ENCODE data around the gene SPDYE5. TPM values are rescaled to one million over a fixed set of nuclear protein-coding genes. Genes with fewer than 3 reads are reported as not detected.
A peak's percentile ranks its signal among the peaks of the same experiment; 100 is the strongest.
"Not testable (repeated sequence)": the region's sequence is repeated elsewhere in the genome, so short reads cannot be mapped to it uniquely, and the experiment has no call there.

Gene SPDYE5
- total RNA-seq, 1 experiment from 2014 or later, result not detected

DNA sequence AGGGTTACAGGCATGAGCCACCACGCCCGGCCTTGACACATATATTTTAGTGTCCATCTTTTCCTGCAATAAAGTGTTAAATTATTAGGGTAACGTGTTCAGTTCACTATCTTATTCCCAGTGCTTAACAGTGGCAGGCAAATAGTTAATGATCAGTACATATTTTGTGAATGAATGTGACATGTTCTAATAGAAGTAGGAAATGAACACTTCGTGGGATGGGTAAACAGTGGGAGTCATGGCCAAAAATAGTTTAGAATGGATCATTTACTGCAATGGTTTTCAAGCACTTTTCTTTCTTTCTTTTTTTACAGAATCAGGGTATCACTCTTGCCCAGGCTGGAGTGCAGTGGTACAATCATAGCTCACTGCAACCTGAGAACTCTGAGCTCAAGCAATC lies 22.0 kb upstream of the SPDYE5 start:
- ATAC-seq; DNase-seq (ENCODE audit: low read depth, low spot score); H3K4me1 ChIP-seq (ENCODE audit: control insufficient read depth in 1 of 2, insufficient read depth in 2 of 2, low read length in 2 of 2); H3K27ac ChIP-seq (ENCODE audit: low read depth, low read length); H3K9me3 ChIP-seq (ENCODE audit: control insufficient read depth in 1 of 2, insufficient read depth in 1 of 2, low read depth in 1 of 2, low read length in 2 of 2); H3K9me2 ChIP-seq (ENCODE audit: insufficient read depth); POLR2A ChIA-PET; BruUV-seq (replicated peaks); H3K36me3 ChIP-seq (ENCODE audit: control insufficient read depth in 1 of 2, insufficient read depth in 2 of 2, low read length in 2 of 2); intact Hi-C loops (cut with micrococcal nuclease); H2AFZ ChIP-seq (ENCODE audit: low read depth, low read length, poor library complexity, severe bottlenecking); H3K4me2 ChIP-seq (ENCODE audit: low read length); RAD21 ChIA-PET (ENCODE audit: low non-redundant PET in 1 of 2, low total read pairs in 2 of 2, uncharacterized antibody in 2 of 2, unreplicated experiment in 2 of 2); H3K27me3 ChIP-seq (ENCODE audit: insufficient read depth, low read length); H3K79me2 ChIP-seq (ENCODE audit: insufficient read depth, low read length); H4K20me1 ChIP-seq (ENCODE audit: insufficient read depth); H3K4me3 ChIP-seq (replicated peaks in 1 of 2; ENCODE audit: low read depth in 1 of 2, low read length in 2 of 2); H3K9ac ChIP-seq (ENCODE audit: low read length); CTCF ChIA-PET: not testable (repeated sequence)

DNA sequence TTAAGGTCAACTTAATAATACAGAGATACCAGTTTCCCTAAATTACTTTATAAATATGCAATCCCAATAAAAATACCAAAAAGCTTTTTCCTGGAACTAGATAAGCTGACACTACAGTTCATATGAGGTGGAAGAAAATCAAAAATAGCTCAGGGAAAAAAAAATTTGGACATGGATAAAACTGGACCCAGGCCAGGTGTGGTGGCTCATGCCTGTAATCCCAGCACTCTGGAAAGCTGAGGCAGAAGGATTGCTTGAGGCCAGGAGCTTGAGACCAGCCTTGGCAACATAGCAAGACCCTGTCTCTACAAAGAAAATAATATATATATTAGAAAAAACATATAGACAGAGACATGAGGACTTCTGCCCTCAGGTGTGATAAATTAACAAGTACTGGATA lies 14.7 kb upstream of the SPDYE5 start:
- RAD21 ChIA-PET (ENCODE audit: low non-redundant PET in 1 of 2, low total read pairs in 2 of 2, uncharacterized antibody in 2 of 2, unreplicated experiment in 2 of 2); H3K4me3 ChIP-seq (replicated peaks in 1 of 2; ENCODE audit: low read depth in 1 of 2, low read length in 2 of 2); H3K4me2 ChIP-seq (ENCODE audit: low read length); H3K9me2 ChIP-seq (ENCODE audit: insufficient read depth); H3K9me3 ChIP-seq (ENCODE audit: control insufficient read depth in 1 of 2, insufficient read depth in 1 of 2, low read depth in 1 of 2, low read length in 2 of 2); H3K27ac ChIP-seq (ENCODE audit: low read depth, low read length); H3K36me3 ChIP-seq (ENCODE audit: control insufficient read depth in 1 of 2, insufficient read depth in 2 of 2, low read length in 2 of 2); POLR2A ChIA-PET; H3K9ac ChIP-seq (ENCODE audit: low read length); H4K20me1 ChIP-seq (ENCODE audit: insufficient read depth); DNase-seq (ENCODE audit: low read depth, low spot score); H2AFZ ChIP-seq (ENCODE audit: low read depth, low read length, poor library complexity, severe bottlenecking); ATAC-seq; H3K27me3 ChIP-seq (ENCODE audit: insufficient read depth, low read length); intact Hi-C loops (cut with micrococcal nuclease); BruUV-seq (replicated peaks); CTCF ChIA-PET; H3K4me1 ChIP-seq (ENCODE audit: control insufficient read depth in 1 of 2, insufficient read depth in 2 of 2, low read length in 2 of 2): not testable (repeated sequence)
- H3K79me2 ChIP-seq (ENCODE audit: insufficient read depth, low read length), result peaks cover 15% of the 10 kb centered on the region

DNA sequence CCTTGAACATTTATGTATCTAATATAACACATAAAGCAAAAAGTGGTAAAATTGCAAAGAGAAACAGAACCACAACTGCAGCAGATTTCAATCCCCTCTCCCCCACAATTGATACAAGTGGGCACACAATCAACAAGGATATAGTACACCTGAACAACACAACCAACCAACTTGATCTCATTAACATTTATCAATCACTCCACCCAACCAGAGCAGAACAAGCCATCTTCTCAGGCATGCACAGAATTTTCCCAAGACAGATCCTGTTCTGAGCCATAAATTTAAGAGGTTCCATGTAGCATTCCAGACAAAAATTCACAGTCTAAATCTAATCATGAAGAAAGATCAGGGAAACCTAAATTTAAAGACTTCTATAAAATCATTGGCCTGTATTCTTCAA lies 11.8 kb upstream of the SPDYE5 start:
- H3K36me3 ChIP-seq (ENCODE audit: control insufficient read depth in 1 of 2, insufficient read depth in 2 of 2, low read length in 2 of 2); DNase-seq (ENCODE audit: low read depth, low spot score); RAD21 ChIA-PET (ENCODE audit: low non-redundant PET in 1 of 2, low total read pairs in 2 of 2, uncharacterized antibody in 2 of 2, unreplicated experiment in 2 of 2); H3K9ac ChIP-seq (ENCODE audit: low read length); CTCF ChIA-PET; BruUV-seq (replicated peaks); H2AFZ ChIP-seq (ENCODE audit: low read depth, low read length, poor library complexity, severe bottlenecking); H3K27me3 ChIP-seq (ENCODE audit: insufficient read depth, low read length); H3K4me1 ChIP-seq (ENCODE audit: control insufficient read depth in 1 of 2, insufficient read depth in 2 of 2, low read length in 2 of 2); POLR2A ChIA-PET; H3K9me3 ChIP-seq (ENCODE audit: control insufficient read depth in 1 of 2, insufficient read depth in 1 of 2, low read depth in 1 of 2, low read length in 2 of 2); H3K4me2 ChIP-seq (ENCODE audit: low read length); H3K4me3 ChIP-seq (replicated peaks in 1 of 2; ENCODE audit: low read depth in 1 of 2, low read length in 2 of 2); H3K9me2 ChIP-seq (ENCODE audit: insufficient read depth); H3K27ac ChIP-seq (ENCODE audit: low read depth, low read length); ATAC-seq; H4K20me1 ChIP-seq (ENCODE audit: insufficient read depth): not testable (repeated sequence)
- peaks cover 19% of the 10 kb centered on the region for H3K79me2 ChIP-seq (ENCODE audit: insufficient read depth, low read length)
- intact Hi-C loops (cut with micrococcal nuclease), result loop anchor here (10.0 kb wide), 1 partner anchor 274 kb away; no protein-coding TSS in a partner anchor

DNA sequence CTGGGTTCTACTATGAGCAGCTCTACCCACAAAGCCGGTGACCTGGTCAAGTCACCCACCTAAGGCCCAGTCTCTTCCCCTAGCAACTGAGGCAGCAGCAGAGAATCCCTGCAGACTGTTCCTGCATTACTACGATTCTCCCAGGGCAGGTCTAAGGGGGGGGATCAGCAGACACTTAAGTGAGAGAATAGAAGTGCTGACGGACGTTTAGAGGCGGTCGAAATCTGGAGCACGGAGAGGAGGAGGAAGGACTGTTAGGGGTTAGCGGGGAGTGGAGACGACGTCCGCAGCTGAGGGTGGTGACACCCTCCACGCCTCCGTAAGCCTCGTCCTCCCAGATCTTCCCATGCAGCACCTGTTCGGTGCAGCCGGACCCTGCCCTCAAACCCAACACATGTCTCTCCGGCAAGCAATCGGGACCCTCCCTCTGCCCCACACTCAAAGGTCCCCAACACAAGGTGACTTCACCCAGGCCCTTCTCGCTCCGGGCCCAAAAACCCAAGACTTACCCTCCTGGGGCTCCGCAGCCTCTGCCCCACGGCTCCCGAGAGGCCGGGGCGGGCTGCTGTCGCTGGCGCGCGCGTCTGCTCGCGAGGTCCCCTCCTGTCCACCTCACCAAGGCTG lies 6.7 kb upstream of the SPDYE5 start:
- TSS peak; percentile 36 for BruUV-seq (replicated peaks)
- H3K36me3 ChIP-seq (ENCODE audit: control insufficient read depth in 1 of 2, insufficient read depth in 2 of 2, low read length in 2 of 2); H3K4me1 ChIP-seq (ENCODE audit: control insufficient read depth in 1 of 2, insufficient read depth in 2 of 2, low read length in 2 of 2); H3K27me3 ChIP-seq (ENCODE audit: insufficient read depth, low read length); H2AFZ ChIP-seq (ENCODE audit: low read depth, low read length, poor library complexity, severe bottlenecking); POLR2A ChIA-PET; H3K9me2 ChIP-seq (ENCODE audit: insufficient read depth); H3K9me3 ChIP-seq (ENCODE audit: control insufficient read depth in 1 of 2, insufficient read depth in 1 of 2, low read depth in 1 of 2, low read length in 2 of 2); DNase-seq (ENCODE audit: low read depth, low spot score); RAD21 ChIA-PET (ENCODE audit: low non-redundant PET in 1 of 2, low total read pairs in 2 of 2, uncharacterized antibody in 2 of 2, unreplicated experiment in 2 of 2); CTCF ChIA-PET; H4K20me1 ChIP-seq (ENCODE audit: insufficient read depth): not testable (repeated sequence)
- peak; percentile 16 for ATAC-seq
- peak overlapping the region; percentile 62 to 79 for H3K4me3 ChIP-seq (replicated peaks in 1 of 2; ENCODE audit: low read depth in 1 of 2, low read length in 2 of 2)
- intact Hi-C loops (cut with micrococcal nuclease), result loop anchor here (10.0 kb wide), 1 partner anchor 269 kb away; no protein-coding TSS in a partner anchor
- H3K27ac ChIP-seq (ENCODE audit: low read depth, low read length), result peak overlapping the region; percentile 81
- H3K9ac ChIP-seq (ENCODE audit: low read length), result peak overlapping the region; percentile 82
- H3K4me2 ChIP-seq (ENCODE audit: low read length), result peak overlapping the region; percentile 74
- H3K79me2 ChIP-seq (ENCODE audit: insufficient read depth, low read length), result peaks cover 17% of the 10 kb centered on the region

All from HCT116 (cell line).